Measurements from ENCODE around the gene PDGFD. TPM values are rescaled to one million over a fixed set of nuclear protein-coding genes. Genes with fewer than 3 reads are reported as not detected.

PDGFD gene
- total and polyA plus RNA-seq, 2 experiments from 2014 or later = 1.9 to 4.5 TPM

DNA sequence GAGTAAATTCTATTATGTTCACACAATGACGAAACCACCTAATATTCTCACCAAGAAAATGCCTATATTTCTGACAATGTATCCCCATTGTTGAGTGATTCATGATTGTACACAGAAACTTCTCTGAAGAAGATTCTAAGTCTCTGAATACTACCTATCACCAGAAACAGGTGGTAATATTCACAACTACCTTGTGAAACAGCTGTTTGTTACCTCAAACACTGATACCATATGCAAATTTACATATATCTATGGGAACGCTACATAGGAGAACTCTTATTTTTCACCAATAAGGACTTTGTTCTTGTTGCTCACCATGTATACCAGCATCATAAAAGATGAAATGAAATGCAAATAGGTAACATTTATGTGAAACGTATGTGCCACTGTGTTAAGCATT lies 59.3 kb downstream of the PDGFD start:
- no peak overlapping the region for H3K4me2 ChIP-seq
- H3K4me1 Mint-ChIP-seq = no peaks in the 10 kb centered on the region

More for the DNA sequence above, 59.3 kb downstream of the PDGFD start:
- no peaks in the 10 kb centered on the region for H3K79me2 ChIP-seq (replicated peaks; ENCODE audit: insufficient read depth)
- DNase-seq (ENCODE audit: low spot score) (no peak), ATAC-seq (no peak)
- no peaks in the 10 kb centered on the region for H3K9me2 ChIP-seq (ENCODE audit: insufficient read depth)
- H3F3A ChIP-seq (replicated peaks; ENCODE audit: low read depth) = no peaks in the 10 kb centered on the region
- no peak overlapping the region for H3K4me3 ChIP-seq
- H3K27ac ChIP-seq (ENCODE audit: low read depth) = no peak overlapping the region
- H3K4me1 ChIP-seq (ENCODE audit: insufficient read depth) = no peaks in the 10 kb centered on the region
- H4K20me1 ChIP-seq (replicated peaks; ENCODE audit: insufficient read depth) = no peaks in the 10 kb centered on the region
- H3K36me3 ChIP-seq (ENCODE audit: insufficient read depth) = no peaks in the 10 kb centered on the region
- H2AFZ ChIP-seq = no peak overlapping the region
- Mint-ChIP-seq H3K36me3 (ENCODE audit: low read depth) (no peaks in the 10 kb centered on the region; the same call in 2 of the 3 replicates), H3K27me3 (ENCODE audit: insufficient read depth, low read depth, poor library complexity) (no peaks in the 10 kb centered on the region), H3K27ac (no peak overlapping the region), H3K4me3 (no peak overlapping the region), H3K9me3 (no peaks in the 10 kb centered on the region; the same call in 2 of the 3 replicates)
- no peaks in the 10 kb centered on the region for H3K27me3 ChIP-seq (ENCODE audit: insufficient read depth)
- TF ChIP-seq, protein P1, sequence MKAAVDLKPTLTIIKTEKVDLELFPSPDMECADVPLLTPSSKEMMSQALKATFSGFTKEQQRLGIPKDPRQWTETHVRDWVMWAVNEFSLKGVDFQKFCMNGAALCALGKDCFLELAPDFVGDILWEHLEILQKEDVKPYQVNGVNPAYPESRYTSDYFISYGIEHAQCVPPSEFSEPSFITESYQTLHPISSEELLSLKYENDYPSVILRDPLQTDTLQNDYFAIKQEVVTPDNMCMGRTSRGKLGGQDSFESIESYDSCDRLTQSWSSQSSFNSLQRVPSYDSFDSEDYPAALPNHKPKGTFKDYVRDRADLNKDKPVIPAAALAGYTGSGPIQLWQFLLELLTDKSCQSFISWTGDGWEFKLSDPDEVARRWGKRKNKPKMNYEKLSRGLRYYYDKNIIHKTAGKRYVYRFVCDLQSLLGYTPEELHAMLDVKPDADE (IDR thresholded peaks at IDR 0.05) = no peak
- TF ChIP-seq ZNF114 (CRISPR knock-in tag; IDR thresholded peaks at IDR 0.05) (no peak), CREB1 (CRISPR knock-in tag; IDR thresholded peaks at IDR 0.05; ENCODE audit: low read depth) (no peak), JUNB (IDR thresholded peaks at IDR 0.05; ENCODE audit: unreplicated experiment) (no peak), EZH2 (IDR thresholded peaks at IDR 0.05; ENCODE audit: low read depth, unreplicated experiment) (no peak), STAT1 (IDR thresholded peaks at IDR 0.05; ENCODE audit: unreplicated experiment) (no peak), ZNF331 (CRISPR knock-in tag; IDR thresholded peaks at IDR 0.05; ENCODE audit: low read depth) (no peak), NANOG (IDR thresholded peaks at IDR 0.05; ENCODE audit: borderline replicate concordance) (no peak), POLR2AphosphoS5 (IDR thresholded peaks at IDR 0.05; ENCODE audit: low read depth) (no peak), EZH2phosphoT487 (IDR thresholded peaks at IDR 0.05; ENCODE audit: unreplicated experiment) (no peak)
- TF ChIP-seq, protein P2, sequence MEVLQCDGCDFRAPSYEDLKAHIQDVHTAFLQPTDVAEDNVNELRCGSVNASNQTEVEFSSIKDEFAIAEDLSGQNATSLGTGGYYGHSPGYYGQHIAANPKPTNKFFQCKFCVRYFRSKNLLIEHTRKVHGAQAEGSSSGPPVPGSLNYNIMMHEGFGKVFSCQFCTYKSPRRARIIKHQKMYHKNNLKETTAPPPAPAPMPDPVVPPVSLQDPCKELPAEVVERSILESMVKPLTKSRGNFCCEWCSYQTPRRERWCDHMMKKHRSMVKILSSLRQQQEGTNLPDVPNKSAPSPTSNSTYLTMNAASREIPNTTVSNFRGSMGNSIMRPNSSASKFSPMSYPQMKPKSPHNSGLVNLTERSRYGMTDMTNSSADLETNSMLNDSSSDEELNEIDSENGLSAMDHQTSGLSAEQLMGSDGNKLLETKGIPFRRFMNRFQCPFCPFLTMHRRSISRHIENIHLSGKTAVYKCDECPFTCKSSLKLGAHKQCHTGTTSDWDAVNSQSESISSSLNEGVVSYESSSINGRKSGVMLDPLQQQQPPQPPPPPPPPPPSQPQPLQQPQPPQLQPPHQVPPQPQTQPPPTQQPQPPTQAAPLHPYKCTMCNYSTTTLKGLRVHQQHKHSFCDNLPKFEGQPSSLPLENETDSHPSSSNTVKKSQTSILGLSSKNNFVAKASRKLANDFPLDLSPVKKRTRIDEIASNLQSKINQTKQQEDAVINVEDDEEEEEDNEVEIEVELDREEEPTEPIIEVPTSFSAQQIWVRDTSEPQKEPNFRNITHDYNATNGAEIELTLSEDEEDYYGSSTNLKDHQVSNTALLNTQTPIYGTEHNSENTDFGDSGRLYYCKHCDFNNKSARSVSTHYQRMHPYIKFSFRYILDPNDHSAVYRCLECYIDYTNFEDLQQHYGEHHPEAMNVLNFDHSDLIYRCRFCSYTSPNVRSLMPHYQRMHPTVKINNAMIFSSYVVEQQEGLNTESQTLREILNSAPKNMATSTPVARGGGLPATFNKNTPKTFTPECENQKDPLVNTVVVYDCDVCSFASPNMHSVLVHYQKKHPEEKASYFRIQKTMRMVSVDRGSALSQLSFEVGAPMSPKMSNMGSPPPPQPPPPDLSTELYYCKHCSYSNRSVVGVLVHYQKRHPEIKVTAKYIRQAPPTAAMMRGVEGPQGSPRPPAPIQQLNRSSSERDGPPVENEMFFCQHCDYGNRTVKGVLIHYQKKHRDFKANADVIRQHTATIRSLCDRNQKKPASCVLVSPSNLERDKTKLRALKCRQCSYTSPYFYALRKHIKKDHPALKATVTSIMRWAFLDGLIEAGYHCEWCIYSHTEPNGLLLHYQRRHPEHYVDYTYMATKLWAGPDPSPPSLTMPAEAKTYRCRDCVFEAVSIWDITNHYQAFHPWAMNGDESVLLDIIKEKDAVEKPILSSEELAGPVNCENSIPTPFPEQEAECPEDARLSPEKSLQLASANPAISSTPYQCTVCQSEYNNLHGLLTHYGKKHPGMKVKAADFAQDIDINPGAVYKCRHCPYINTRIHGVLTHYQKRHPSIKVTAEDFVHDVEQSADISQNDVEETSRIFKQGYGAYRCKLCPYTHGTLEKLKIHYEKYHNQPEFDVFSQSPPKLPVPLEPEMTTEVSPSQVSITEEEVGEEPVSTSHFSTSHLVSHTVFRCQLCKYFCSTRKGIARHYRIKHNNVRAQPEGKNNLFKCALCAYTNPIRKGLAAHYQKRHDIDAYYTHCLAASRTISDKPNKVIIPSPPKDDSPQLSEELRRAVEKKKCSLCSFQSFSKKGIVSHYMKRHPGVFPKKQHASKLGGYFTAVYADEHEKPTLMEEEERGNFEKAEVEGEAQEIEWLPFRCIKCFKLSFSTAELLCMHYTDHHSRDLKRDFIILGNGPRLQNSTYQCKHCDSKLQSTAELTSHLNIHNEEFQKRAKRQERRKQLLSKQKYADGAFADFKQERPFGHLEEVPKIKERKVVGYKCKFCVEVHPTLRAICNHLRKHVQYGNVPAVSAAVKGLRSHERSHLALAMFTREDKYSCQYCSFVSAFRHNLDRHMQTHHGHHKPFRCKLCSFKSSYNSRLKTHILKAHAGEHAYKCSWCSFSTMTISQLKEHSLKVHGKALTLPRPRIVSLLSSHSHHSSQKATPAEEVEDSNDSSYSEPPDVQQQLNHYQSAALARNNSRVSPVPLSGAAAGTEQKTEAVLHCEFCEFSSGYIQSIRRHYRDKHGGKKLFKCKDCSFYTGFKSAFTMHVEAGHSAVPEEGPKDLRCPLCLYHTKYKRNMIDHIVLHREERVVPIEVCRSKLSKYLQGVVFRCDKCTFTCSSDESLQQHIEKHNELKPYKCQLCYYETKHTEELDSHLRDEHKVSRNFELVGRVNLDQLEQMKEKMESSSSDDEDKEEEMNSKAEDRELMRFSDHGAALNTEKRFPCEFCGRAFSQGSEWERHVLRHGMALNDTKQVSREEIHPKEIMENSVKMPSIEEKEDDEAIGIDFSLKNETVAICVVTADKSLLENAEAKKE (CRISPR knock-in tag; IDR thresholded peaks at IDR 0.05) = no peak
- TF ChIP-seq, protein P3, sequence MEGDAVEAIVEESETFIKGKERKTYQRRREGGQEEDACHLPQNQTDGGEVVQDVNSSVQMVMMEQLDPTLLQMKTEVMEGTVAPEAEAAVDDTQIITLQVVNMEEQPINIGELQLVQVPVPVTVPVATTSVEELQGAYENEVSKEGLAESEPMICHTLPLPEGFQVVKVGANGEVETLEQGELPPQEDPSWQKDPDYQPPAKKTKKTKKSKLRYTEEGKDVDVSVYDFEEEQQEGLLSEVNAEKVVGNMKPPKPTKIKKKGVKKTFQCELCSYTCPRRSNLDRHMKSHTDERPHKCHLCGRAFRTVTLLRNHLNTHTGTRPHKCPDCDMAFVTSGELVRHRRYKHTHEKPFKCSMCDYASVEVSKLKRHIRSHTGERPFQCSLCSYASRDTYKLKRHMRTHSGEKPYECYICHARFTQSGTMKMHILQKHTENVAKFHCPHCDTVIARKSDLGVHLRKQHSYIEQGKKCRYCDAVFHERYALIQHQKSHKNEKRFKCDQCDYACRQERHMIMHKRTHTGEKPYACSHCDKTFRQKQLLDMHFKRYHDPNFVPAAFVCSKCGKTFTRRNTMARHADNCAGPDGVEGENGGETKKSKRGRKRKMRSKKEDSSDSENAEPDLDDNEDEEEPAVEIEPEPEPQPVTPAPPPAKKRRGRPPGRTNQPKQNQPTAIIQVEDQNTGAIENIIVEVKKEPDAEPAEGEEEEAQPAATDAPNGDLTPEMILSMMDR (conservative IDR thresholded peaks at IDR 0.05; ENCODE audit: low read depth in 2 of 2) = no peak
- TF ChIP-seq, protein P4, sequence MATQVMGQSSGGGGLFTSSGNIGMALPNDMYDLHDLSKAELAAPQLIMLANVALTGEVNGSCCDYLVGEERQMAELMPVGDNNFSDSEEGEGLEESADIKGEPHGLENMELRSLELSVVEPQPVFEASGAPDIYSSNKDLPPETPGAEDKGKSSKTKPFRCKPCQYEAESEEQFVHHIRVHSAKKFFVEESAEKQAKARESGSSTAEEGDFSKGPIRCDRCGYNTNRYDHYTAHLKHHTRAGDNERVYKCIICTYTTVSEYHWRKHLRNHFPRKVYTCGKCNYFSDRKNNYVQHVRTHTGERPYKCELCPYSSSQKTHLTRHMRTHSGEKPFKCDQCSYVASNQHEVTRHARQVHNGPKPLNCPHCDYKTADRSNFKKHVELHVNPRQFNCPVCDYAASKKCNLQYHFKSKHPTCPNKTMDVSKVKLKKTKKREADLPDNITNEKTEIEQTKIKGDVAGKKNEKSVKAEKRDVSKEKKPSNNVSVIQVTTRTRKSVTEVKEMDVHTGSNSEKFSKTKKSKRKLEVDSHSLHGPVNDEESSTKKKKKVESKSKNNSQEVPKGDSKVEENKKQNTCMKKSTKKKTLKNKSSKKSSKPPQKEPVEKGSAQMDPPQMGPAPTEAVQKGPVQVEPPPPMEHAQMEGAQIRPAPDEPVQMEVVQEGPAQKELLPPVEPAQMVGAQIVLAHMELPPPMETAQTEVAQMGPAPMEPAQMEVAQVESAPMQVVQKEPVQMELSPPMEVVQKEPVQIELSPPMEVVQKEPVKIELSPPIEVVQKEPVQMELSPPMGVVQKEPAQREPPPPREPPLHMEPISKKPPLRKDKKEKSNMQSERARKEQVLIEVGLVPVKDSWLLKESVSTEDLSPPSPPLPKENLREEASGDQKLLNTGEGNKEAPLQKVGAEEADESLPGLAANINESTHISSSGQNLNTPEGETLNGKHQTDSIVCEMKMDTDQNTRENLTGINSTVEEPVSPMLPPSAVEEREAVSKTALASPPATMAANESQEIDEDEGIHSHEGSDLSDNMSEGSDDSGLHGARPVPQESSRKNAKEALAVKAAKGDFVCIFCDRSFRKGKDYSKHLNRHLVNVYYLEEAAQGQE (IDR thresholded peaks at IDR 0.05; ENCODE audit: unreplicated experiment) = no peak
